Upper lobe of left lung (tissue), 4 donors: ENCODE measurements around the gene NAA30.

Experiments used
- POLR2A ChIP-seq, 4 donors: fragments of 450-650 bp; IDR thresholded peaks; one replicate each; pipeline ENCODE4 v1.5.1; 2016 to 2017; ENCODE audit warnings: antibody characterized with exemption in 4 of 4, mild to moderate bottlenecking in 2 of 4
- TF ChIP-seq, protein P1 (sequence below), 6 experiments: fragments of 450-650 bp in 4 of 6; fragments of 200-600 bp in 2 of 6; sonication (generic) in 2 of 6; IDR thresholded peaks; one replicate each; pipeline ENCODE4 v1.5.1; 2016 to 2019; ENCODE audit warnings: antibody characterized with exemption in 6 of 6

DNA sequence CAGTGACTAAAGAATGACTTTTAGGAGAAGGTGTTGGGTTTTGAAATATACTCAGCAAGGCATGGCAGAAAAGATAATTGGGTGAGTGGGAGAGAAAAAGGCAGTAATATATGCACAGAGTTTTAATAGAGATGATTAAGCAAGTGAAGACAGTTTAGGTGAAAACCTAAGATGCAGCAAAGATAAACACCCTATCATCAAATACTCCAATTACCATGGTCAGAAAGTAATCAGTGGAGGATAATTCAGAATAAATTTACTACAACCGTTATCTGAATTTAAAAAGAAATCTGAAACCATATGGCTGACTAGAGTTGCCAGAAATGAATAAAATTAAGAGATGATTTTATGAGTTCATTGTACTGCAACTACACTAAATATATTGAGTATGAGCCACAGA, 26.8 kb downstream of the NAA30 start:
- TF ChIP-seq, protein P1, sequence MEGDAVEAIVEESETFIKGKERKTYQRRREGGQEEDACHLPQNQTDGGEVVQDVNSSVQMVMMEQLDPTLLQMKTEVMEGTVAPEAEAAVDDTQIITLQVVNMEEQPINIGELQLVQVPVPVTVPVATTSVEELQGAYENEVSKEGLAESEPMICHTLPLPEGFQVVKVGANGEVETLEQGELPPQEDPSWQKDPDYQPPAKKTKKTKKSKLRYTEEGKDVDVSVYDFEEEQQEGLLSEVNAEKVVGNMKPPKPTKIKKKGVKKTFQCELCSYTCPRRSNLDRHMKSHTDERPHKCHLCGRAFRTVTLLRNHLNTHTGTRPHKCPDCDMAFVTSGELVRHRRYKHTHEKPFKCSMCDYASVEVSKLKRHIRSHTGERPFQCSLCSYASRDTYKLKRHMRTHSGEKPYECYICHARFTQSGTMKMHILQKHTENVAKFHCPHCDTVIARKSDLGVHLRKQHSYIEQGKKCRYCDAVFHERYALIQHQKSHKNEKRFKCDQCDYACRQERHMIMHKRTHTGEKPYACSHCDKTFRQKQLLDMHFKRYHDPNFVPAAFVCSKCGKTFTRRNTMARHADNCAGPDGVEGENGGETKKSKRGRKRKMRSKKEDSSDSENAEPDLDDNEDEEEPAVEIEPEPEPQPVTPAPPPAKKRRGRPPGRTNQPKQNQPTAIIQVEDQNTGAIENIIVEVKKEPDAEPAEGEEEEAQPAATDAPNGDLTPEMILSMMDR (IDR thresholded peaks at IDR 0.05): no peak
- TF ChIP-seq POLR2A (IDR thresholded peaks at IDR 0.05): no peak
